ENCODE results near the gene IL20RA.
"Not testable (repeated sequence)": the region's sequence is repeated elsewhere in the genome, so short reads cannot be mapped to it uniquely, and the experiment has no call there.

The IL20RA gene

DNA sequence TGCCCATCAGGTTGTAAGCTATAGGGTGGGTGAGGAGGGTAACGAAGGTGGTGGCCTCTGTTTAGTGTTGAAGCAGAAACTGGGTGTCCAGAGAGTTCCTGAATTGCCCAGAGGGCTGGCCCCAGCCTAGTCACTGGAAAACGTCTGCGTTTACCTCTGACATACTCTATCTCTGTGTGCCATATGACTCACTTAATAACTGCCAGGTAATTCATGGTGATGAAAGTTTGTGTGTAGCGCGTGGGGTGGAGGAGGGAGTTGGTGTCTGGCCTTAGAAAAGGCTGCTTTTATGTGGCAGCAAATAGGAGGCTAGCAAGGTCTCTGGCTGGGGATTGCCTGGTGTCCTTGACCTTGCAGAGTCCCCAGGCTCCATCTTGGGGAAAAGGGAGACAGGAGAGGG lies 75.3 kb downstream of the IL20RA start:
- no peak for DNase-seq

- DNase-seq: no peak
Measured at GRCh38 chr6:136968837-136969236, 75.9 kb downstream of the IL20RA start.

DNA sequence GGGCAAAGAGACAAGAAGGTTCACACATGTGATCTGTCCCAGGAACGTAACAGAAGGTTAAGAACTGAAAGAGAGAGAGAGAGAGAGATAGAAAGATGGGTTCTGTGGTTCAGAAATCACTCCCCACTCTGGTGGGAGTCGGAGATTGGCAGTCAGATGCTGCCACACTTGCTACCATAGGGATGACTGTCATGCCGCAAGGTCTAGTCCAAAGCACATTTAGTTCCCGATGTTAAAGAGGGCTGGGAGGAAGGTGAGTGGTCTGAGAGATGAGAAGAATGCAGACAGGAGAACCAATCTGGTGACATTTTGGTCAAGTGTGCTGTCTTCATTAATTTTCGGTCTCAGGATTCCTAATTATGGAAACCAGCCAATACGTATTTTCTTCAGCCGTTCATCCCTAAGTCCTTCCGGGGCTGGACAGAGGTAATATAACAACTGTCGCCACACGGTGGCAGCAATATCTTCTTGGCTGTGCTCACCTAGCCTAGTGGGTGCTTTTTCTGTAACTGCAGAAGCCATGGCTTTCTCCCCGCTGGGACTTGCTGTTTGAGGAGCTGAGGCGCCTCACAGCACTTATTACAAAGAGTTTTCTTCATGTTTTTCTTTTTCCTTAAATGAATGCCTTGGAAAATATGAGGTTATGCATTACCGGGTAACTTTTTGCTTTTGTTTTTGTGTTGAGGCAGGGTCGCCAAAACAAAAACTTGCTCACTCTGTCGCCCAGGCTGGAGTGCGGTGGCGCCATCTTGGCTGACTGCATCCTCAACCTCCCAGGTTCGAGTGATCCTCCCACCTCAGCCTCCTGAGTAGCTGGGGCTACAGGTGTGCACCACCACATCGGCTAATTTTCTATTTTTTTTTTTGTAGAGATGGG lies 76.7 kb downstream of the IL20RA start:
- DNase-seq: peak; percentile 56

DNA sequence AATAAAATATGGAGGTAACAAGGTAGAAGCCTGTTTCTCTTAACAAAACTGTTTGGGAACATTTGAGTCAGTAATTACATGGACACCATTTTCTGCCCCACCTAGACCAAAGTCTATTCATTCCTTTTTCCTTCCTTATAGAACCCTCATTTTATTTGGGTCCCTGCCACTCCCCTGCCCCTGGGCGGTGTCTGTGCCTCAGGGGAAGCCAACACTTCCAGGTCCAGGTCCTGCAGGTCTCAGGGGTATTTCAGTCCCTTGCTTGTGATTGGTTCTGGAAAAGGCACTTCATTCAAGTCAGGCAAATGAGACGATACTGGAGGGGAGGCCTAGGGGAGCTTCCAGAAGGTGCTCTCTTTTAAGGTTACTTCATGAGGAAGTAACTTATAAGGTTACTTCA lies 80.4 kb downstream of the IL20RA start:
- no peak for DNase-seq

DNA sequence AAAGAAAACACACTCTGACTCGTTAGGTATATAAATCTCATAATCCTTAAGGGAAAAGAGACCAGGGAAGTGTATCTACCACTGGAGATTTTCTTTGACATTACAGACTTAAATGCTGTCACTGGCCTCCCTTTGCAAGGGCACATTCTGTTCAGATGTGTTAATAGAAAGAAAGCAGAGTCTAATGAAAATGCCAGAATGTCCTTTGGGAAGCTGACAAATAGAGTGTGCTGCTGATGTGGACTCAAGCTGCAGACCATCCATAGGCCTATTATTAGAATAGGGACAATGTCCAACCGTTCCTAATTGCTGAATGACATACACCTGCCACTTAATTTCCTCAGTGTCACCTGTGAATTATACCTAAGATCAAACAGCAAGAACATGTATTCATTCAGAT lies 81.5 kb downstream of the IL20RA start:
- no peak for DNase-seq

- no peak for DNase-seq
Measured at GRCh38 chr6:136962661-136963060, 82.1 kb downstream of the IL20RA start.

DNA sequence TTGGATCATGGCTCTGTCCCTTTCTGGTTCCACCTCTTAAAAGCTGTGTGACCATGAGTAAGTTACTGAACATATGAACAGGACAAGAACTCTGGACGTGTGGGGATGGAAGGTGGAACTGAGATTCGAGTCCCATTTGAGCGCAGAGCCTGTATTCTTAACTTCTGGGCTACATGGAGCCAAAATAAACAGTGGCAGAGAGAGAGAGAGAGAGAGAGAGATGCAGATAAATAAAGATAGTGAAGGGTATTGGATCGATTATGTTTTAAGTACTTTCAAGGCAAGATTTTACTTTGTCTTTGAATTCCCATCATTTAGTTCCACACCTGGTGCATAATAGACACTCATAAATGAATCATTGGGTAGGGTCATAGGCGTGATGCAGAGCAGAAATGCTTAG lies 82.9 kb downstream of the IL20RA start:
- no peak for DNase-seq

- DNase-seq: no peak
Measured at GRCh38 chr6:136960781-136961180, 84.0 kb downstream of the IL20RA start.

- DNase-seq: not testable (repeated sequence)
Measured at GRCh38 chr6:136959935-136960334, 84.8 kb downstream of the IL20RA start.

- no peak for DNase-seq
Measured at GRCh38 chr6:136959471-136959891, 85.3 kb downstream of the IL20RA start.

GRCh38 chr6:136958168-136958567 lies 86.6 kb downstream of the IL20RA start:
- DNase-seq: no peak

DNA sequence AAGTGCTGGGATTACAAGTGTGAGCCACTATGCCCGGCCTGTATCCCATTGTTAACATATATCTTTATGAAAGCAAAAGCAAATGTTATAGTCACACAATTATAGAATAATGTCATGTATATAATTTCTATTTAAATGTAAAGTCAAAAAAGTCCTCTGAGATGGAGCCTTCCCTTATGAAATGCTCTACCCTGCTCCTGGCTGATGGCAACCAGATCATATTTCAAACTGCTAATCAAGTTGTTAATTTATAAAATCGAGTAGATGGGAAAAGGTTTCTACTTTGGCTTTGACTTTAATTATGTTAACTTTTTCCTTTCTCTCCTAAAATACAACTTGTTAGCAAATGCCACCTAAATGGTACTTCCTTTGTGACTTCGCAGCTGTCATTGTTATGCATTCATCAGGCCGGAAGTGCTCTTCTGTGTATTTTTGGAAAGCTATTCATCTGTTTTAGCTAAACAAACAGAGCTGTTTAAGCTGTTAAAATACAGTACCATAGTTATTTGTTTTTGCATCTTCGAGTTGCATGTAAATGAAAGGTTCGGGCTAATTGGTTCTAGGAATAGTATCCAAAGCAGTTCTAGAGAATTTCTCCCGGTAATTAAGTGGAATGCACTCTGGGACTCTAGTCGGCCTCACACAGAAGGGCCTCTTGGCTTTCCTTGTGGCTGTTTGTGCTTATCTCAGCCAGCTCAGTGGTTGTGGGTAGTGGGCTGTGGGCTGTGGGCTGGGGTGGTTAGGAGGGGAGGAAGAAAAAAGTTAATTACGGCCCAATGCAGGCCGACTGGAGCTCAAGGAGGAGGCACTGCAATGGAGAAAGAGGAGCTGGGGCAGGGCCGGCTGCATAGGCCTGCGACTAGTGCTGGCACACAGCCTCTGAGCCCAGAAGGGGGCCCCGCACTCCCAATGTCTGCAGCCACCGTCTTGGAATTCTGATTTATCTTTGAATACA lies 87.9 kb downstream of the IL20RA start:
- peak; percentile 47 for DNase-seq

GRCh38 chr6:136955123-136955522 lies 89.6 kb downstream of the IL20RA start:
- no peak for DNase-seq

GRCh38 chr6:136952714-136953260 lies 92.0 kb downstream of the IL20RA start:
- no peak for DNase-seq

DNA sequence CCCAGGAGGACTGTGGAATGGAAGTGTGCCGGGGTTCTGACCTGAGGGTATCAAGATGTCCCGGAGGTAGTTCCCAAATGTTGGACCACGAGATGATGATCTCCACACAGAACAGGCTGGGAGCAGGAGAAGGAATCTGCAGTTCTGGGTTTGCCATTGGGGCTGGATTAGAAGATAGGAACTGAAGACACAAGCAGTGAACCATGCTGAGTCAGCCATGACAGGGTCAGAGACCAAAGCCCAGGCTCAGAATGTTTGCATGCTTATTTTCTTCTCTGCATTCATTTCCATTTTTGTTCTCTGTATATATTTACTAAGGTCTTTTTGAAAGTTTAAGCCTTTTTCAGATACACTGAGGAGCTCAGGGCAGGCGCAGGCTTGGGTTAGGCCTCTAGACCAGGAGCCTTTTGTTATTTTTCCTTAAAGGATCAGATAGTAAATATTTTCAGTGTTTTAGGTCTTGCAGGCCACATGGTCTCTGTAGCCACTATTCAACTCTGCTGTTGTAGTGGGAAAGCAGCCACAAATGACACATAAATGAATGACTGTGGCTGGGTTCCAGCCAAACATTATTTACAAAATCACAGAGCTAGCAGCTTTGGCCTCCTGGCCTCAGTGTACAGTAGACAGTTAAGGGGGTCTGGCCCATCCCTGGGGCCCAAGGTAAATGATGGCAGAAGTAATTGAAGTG lies 94.2 kb downstream of the IL20RA start:
- DNase-seq: no peak

Measured in right hindlimb (tissue), 1 donor.